Loucy (cell line): ENCODE results near the gene ANKRD55.

Source experiments
- H2AFZ ChIP-seq: fragments of 200-600 bp; sonication (generic); 2 replicates; pipeline ENCODE4 v1.6.0; 2016; ENCODE audit warnings: antibody characterized with exemption, mild to moderate bottlenecking, low read length, moderate library complexity
- H3F3A ChIP-seq: fragments of 200-600 bp; 2 replicates; pipeline ENCODE4 v1.6.0; 2016; ENCODE audit warnings: antibody characterized with exemption, low read depth, mild to moderate bottlenecking
- H3K27me3 ChIP-seq: fragments of 200-600 bp; sonication (generic); 2 replicates; pipeline ENCODE4 v1.6.1; 2014; ENCODE audit warnings: low read length, mild to moderate bottlenecking; ENCODE audit not compliant: insufficient read depth, poor library complexity, severe bottlenecking
- H3K36me3 ChIP-seq: fragments of 200-600 bp; sonication (generic); 2 replicates; pipeline ENCODE4 v1.6.1; 2016; ENCODE audit warnings: low read length; ENCODE audit not compliant: insufficient read depth
- H3K4me1 ChIP-seq: fragments of 200-600 bp; sonication (generic); 2 replicates; pipeline ENCODE4 v1.5.1; 2014; ENCODE audit warnings: low read length, mild to moderate bottlenecking; ENCODE audit not compliant: insufficient read depth, poor library complexity, severe bottlenecking
- H3K4me2 ChIP-seq: fragments of 200-600 bp; sonication (generic); 2 replicates; pipeline ENCODE4 v1.6.0; 2014; ENCODE audit warnings: antibody characterized with exemption, low read length, low read depth, mild to moderate bottlenecking; ENCODE audit not compliant: poor library complexity, severe bottlenecking
- H3K4me3 ChIP-seq: fragments of 200-600 bp; sonication (generic); 2 replicates; pipeline ENCODE4 v1.5.1; 2014; ENCODE audit warnings: low read length, mild to moderate bottlenecking, mixed read lengths; ENCODE audit not compliant: poor library complexity, severe bottlenecking
- H3K79me2 ChIP-seq: fragments of 200-600 bp; sonication (generic); 2 replicates; pipeline ENCODE4 v1.6.1; 2014; ENCODE audit warnings: low read length; ENCODE audit not compliant: insufficient read depth
- H3K9ac ChIP-seq: fragments of 200-600 bp; sonication (generic); 2 replicates; pipeline ENCODE4 v1.6.0; 2014; ENCODE audit warnings: mild to moderate bottlenecking, low read depth, low read length, moderate library complexity; ENCODE audit not compliant: poor library complexity, severe bottlenecking
- H3K9me2 ChIP-seq: fragments of 200-600 bp; sonication (generic); replicated peaks from 2 replicates; pipeline ENCODE4 v1.6.1; 2016; ENCODE audit warnings: low read depth, low read length, mixed read lengths
- H3K9me3 ChIP-seq: fragments of 200-600 bp; sonication (generic); 2 replicates; pipeline ENCODE4 v1.6.1; 2014; ENCODE audit warnings: mild to moderate bottlenecking, antibody characterized with exemption, low read length, low read depth; ENCODE audit not compliant: insufficient read depth
- H4K20me1 ChIP-seq: fragments of 200-600 bp; sonication (generic); 2 replicates; pipeline ENCODE4 v1.6.0; 2014; ENCODE audit warnings: antibody characterized with exemption, low read length, mild to moderate bottlenecking; ENCODE audit not compliant: insufficient read depth, poor library complexity, severe bottlenecking
- CTCF ChIP-seq: fragments of 200-600 bp; sonication (generic); conservative IDR thresholded peaks from 2 replicates; pipeline ENCODE4 v1.5.1; 2014; ENCODE audit warnings: mild to moderate bottlenecking, antibody characterized with exemption, low read length
- EZH2phosphoT487 ChIP-seq: fragments of 200-600 bp; IDR thresholded peaks from 2 replicates; pipeline ENCODE4 v1.6.1; 2018; ENCODE audit warnings: antibody characterized with exemption, mild to moderate bottlenecking, moderate library complexity, borderline replicate concordance

ANKRD55 gene

GRCh38 chr5:56093970-56094369 lies 139.2 kb downstream of the ANKRD55 start:
- no peaks in the 10 kb centered on the region for H3K27me3 ChIP-seq
- no peaks in the 10 kb centered on the region for H3K79me2 ChIP-seq
- H3K36me3 ChIP-seq = no peaks in the 10 kb centered on the region
- H3K9me3 ChIP-seq = no peaks in the 10 kb centered on the region
- H3K9me2 ChIP-seq = no peaks in the 10 kb centered on the region
- no peak overlapping the region for H3K4me2 ChIP-seq
- H3K9ac ChIP-seq = no peak overlapping the region
- H3K4me1 ChIP-seq = no peaks in the 10 kb centered on the region
- TF ChIP-seq EZH2phosphoT487 (no peak), CTCF (no peak)
- H4K20me1 ChIP-seq = no peaks in the 10 kb centered on the region
- H2AFZ ChIP-seq = no peak overlapping the region
- no peaks in the 10 kb centered on the region for H3F3A ChIP-seq
- no peak overlapping the region for H3K4me3 ChIP-seq

DNA sequence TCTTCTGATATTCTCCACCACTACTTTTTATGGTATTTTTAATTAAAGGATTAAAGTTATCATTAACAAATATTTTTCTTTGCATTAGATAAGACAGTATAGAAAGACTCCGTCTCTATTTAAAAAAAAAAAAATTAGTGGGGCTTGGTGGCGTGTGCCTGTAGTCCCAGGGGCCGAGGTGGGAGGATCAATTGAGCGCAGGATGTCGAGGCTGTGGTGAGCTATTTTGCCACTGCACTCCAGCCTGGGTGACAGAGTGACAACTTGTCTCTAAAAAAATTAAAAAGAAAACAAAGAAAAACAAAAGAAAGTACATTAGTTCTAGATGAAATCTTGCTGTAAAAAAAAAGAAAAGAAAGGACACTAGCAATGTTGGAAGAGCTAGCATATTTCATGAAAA lies 141.0 kb downstream of the ANKRD55 start:
- TF ChIP-seq EZH2phosphoT487 = no peak
- no peak for TF ChIP-seq CTCF

GRCh38 chr5:56091664-56092063 lies 141.5 kb downstream of the ANKRD55 start:
- Histone ChIP-seq H3K9me3 (no peaks in the 10 kb centered on the region), H3K79me2 (no peaks in the 10 kb centered on the region), H3K4me1 (no peaks in the 10 kb centered on the region), H2AFZ (no peak overlapping the region), H3F3A (no peaks in the 10 kb centered on the region), H3K4me3 (no peak overlapping the region), H3K9ac (no peak overlapping the region), H3K9me2 (no peaks in the 10 kb centered on the region), H3K36me3 (no peaks in the 10 kb centered on the region), H3K4me2 (no peak overlapping the region), H3K27me3 (no peaks in the 10 kb centered on the region), H4K20me1 (no peaks in the 10 kb centered on the region)
- TF ChIP-seq CTCF (no peak), EZH2phosphoT487 (no peak)

More for the DNA sequence above, 141.0 kb downstream of the ANKRD55 start:
- Histone ChIP-seq H3K4me3 (no peak overlapping the region), H4K20me1 (no peaks in the 10 kb centered on the region), H3K9me2 (no peaks in the 10 kb centered on the region), H3K4me1 (no peaks in the 10 kb centered on the region), H3K4me2 (no peak overlapping the region), H3K79me2 (no peaks in the 10 kb centered on the region), H2AFZ (no peak overlapping the region), H3K36me3 (no peaks in the 10 kb centered on the region), H3K27me3 (no peaks in the 10 kb centered on the region), H3K9me3 (no peaks in the 10 kb centered on the region), H3K9ac (no peak overlapping the region), H3F3A (no peaks in the 10 kb centered on the region)
